GM21825 (cell line): ENCODE measurements around the gene ESPNL.

Experiments used
- ATAC-seq: cut with Tn5 transposase; IDR thresholded peaks from one replicate; pipeline ENCODE4 v1.9.1; 2021; ENCODE audit warnings: mild to moderate bottlenecking, moderate library complexity; ENCODE audit not compliant: unreplicated experiment

The ESPNL gene

GRCh38 chr2:238140040-238140439, 39.9 kb downstream of the ESPNL start:
- no peak for ATAC-seq

GRCh38 chr2:238140721-238141540, 40.8 kb downstream of the ESPNL start:
- ATAC-seq = no peak

- no peak for ATAC-seq
These were observed 41.6 kb downstream of the ESPNL start for GRCh38 chr2:238141541-238142318.

GRCh38 chr2:238142382-238143205, 42.5 kb downstream of the ESPNL start:
- no peak for ATAC-seq

GRCh38 chr2:238143239-238143951, 43.3 kb downstream of the ESPNL start:
- no peak for ATAC-seq

GRCh38 chr2:238144262-238144661, 44.1 kb downstream of the ESPNL start:
- ATAC-seq = no peak

GRCh38 chr2:238145046-238145445, 44.9 kb downstream of the ESPNL start:
- ATAC-seq = no peak

- ATAC-seq = no peak
These were observed 45.7 kb downstream of the ESPNL start for GRCh38 chr2:238145851-238146250.

GRCh38 chr2:238146884-238147544, 46.9 kb downstream of the ESPNL start:
- no peak for ATAC-seq

GRCh38 chr2:238148981-238149380, 48.8 kb downstream of the ESPNL start:
- ATAC-seq = no peak

- ATAC-seq = no peak
These were observed 49.9 kb downstream of the ESPNL start for GRCh38 chr2:238149841-238150572.

- no peak for ATAC-seq
These were observed 50.5 kb downstream of the ESPNL start for GRCh38 chr2:238150686-238151085.

- no peak for ATAC-seq
These were observed 51.1 kb downstream of the ESPNL start for GRCh38 chr2:238151205-238151604.

GRCh38 chr2:238151628-238152235, 51.6 kb downstream of the ESPNL start:
- ATAC-seq = no peak

- no peak for ATAC-seq
These were observed 52.9 kb downstream of the ESPNL start for GRCh38 chr2:238152771-238153688.

GRCh38 chr2:238154570-238154969, 54.4 kb downstream of the ESPNL start:
- no peak for ATAC-seq

- ATAC-seq = no peak
These were observed 55.1 kb downstream of the ESPNL start for GRCh38 chr2:238155051-238155760.
